MCF 10A (cell line): ENCODE data around the gene SLC25A34. TPM values are rescaled to one million over a fixed set of nuclear protein-coding genes. Genes with fewer than 3 reads are reported as not detected.

Source experiments
- BruUV-seq: library from RNA; stranded (reverse); fragments of 400-500 nt; replicated peaks from 2 replicates; lab custom pipeline; 2021; lab: Mats Ljungman, UMichigan
- CTCF ChIA-PET: fragments of 300-600 bp; sonication (Branson Sonifier 250); formaldehyde crosslinking; extraction: SDS; loops from one replicate; lab custom pipeline; 2021; ENCODE audit warnings: antibody characterized with exemption, inconsistent platforms; lab: Yijun Ruan, JAX
- POLR2A ChIA-PET: fragments of 300-600, 350-650 bp; sonication (Branson Sonifier 250); formaldehyde crosslinking; extraction: SDS; loops from one replicate; lab custom pipeline; 2020; ENCODE audit warnings: antibody characterized with exemption, inconsistent platforms; lab: Yijun Ruan, JAX
- DNase-seq: peaks from one replicate; pipeline ENCODE4 v3.0.0-alpha.2; 2018; ENCODE audit not compliant: unreplicated experiment
- H3K27ac Mint-ChIP-seq: one replicate; pipeline ENCODE4 v1.8.0; 2022; ENCODE audit warnings: mild to moderate bottlenecking, low read depth, mixed read lengths; ENCODE audit not compliant: unreplicated experiment
- H3K27me3 Mint-ChIP-seq: one replicate; pipeline ENCODE4 v1.8.0; 2022; ENCODE audit warnings: mixed read lengths; ENCODE audit not compliant: insufficient read depth, unreplicated experiment
- H3K36me3 Mint-ChIP-seq: one replicate; pipeline ENCODE4 v1.8.0; 2022; ENCODE audit warnings: mild to moderate bottlenecking, moderate library complexity, mixed read lengths; ENCODE audit not compliant: insufficient read depth, unreplicated experiment
- H3K4me1 Mint-ChIP-seq: one replicate; pipeline ENCODE4 v1.8.0; 2022; ENCODE audit warnings: mixed read lengths; ENCODE audit not compliant: insufficient read depth, unreplicated experiment
- H3K4me3 Mint-ChIP-seq: one replicate; pipeline ENCODE4 v1.8.0; 2022; ENCODE audit warnings: mild to moderate bottlenecking, moderate library complexity, mixed read lengths; ENCODE audit not compliant: unreplicated experiment
- H3K9me3 Mint-ChIP-seq: one replicate; pipeline ENCODE4 v1.8.0; 2022; ENCODE audit warnings: mixed read lengths; ENCODE audit not compliant: unreplicated experiment
- intact Hi-C: fragments of 100-400 bp; cut with micrococcal nuclease; formaldehyde crosslinking; loops from 2 replicates; pipeline ENCODE4 v1.14.1; 2022
- total RNA-seq: library from RNA; stranded (reverse); gene quantifications from 2 replicates; pipeline ENCODE4 v1.2.3, GENCODE V29; 2022
- TF ChIP-seq, protein P1 (sequence below): fragments of 200-600 bp; IDR thresholded peaks from one replicate; pipeline ENCODE4 v1.8.0; 2022; ENCODE audit warnings: antibody characterized with exemption, mild to moderate bottlenecking; ENCODE audit not compliant: unreplicated experiment

The SLC25A34 gene
- total RNA-seq, 1 experiment from 2014 or later: 0.79 TPM

DNA sequence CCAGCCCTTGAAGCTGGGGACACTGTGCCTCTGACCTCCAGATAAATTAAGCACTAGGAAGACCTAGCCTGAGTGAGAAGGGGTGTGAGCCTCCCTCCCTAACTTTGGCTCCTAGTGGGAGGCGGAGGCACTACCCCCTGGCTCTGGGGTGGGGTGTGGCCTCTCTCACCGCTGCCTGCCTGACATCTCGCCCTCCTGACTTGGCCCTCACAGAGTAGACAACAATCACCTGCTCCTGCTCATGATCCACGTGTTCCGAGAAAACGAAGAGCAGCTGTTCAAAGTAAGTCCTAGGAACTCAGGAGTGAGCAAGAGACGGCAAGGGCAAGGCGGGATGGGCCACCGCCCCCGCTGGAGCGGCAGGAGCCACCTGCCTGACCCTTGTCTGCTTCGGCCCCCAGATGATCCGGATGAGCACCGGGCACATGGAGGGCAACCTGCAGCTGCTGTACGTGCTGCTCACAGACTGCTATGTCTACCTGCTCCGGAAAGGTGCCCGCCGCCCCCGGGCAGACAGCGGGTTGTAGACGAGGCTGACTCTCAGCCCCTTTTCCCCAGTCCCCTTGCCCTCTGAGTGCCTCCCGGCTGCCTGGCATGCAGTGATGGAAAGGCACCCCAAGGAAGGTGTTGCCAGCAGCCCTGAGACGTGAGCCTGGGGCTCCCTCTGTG is 8.1 kb upstream of the SLC25A34 start:
- BruUV-seq: no TSS peak
- Mint-ChIP-seq H3K4me3 (no peak overlapping the region), H3K36me3 (peaks cover 62% of the 10 kb centered on the region), H3K4me1 (no peaks in the 10 kb centered on the region), H3K27me3 (no peaks in the 10 kb centered on the region), H3K9me3 (no peaks in the 10 kb centered on the region), H3K27ac (no peak overlapping the region)
- TF ChIP-seq, protein P1, sequence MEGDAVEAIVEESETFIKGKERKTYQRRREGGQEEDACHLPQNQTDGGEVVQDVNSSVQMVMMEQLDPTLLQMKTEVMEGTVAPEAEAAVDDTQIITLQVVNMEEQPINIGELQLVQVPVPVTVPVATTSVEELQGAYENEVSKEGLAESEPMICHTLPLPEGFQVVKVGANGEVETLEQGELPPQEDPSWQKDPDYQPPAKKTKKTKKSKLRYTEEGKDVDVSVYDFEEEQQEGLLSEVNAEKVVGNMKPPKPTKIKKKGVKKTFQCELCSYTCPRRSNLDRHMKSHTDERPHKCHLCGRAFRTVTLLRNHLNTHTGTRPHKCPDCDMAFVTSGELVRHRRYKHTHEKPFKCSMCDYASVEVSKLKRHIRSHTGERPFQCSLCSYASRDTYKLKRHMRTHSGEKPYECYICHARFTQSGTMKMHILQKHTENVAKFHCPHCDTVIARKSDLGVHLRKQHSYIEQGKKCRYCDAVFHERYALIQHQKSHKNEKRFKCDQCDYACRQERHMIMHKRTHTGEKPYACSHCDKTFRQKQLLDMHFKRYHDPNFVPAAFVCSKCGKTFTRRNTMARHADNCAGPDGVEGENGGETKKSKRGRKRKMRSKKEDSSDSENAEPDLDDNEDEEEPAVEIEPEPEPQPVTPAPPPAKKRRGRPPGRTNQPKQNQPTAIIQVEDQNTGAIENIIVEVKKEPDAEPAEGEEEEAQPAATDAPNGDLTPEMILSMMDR: no peak
- no peak for DNase-seq
- intact Hi-C loops: no loop called here
- ChIA-PET CTCF (interaction anchor here (0.6 to 1.1 kb wide), 3 partner anchors 13 to 281 kb away, joined by 3 to 5 read pairs (median 3); no protein-coding TSS in a partner anchor), POLR2A (interaction anchor here (0.7 kb wide), 1 partner anchor 97 kb away, joined by 3 read pairs; no protein-coding TSS in a partner anchor)

DNA sequence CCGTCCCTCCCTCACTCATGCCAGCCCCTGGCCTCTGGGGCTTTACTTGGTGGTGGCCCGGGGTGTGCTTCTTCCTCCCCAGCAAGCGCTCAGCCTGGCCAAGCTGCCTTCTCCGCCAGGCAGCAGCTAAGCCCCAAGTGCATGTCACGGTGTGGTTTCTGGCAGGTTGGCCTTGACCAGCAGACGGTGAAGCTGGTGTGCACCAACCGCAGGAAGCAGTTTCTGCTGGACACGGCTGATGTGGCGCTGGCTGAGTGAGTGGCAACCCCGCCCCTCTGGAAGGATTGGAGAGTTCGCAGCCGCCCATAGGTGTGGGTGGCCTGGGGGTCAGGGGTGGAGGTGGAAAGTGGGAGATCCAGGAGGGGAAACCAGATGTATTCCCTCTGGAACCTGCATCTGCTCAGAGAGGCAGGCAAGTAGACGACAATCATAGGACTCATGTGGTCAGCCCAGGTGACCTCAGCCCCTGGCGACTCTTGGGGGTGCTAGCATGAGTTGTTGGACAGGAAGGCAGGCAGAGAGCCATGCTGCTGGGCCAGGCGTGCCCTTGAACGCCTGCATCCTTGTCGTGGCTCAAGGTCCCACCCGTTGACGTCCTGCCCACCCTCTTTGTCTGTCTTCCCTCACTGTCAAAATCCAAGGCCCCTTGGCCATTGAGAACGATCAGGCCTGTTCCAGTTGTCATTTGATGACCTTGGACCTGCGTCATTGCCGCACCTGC is 7.0 kb upstream of the SLC25A34 start:
- Mint-ChIP-seq H3K4me1 (no peaks in the 10 kb centered on the region), H3K27ac (no peak overlapping the region), H3K36me3 (peaks cover 56% of the 10 kb centered on the region), H3K9me3 (no peaks in the 10 kb centered on the region), H3K4me3 (no peak overlapping the region), H3K27me3 (no peaks in the 10 kb centered on the region)
- TF ChIP-seq, protein P1: no peak
- BruUV-seq: no TSS peak
- POLR2A ChIA-PET: interaction anchor here (0.5 to 0.6 kb wide), 3 partner anchors 9 to 202 kb away, joined by 3 to 4 read pairs (median 3); partner anchors contain the start of gene DNAJC16
- intact Hi-C loops: no loop called here
- CTCF ChIA-PET: no interaction called here
- no peak for DNase-seq

DNA sequence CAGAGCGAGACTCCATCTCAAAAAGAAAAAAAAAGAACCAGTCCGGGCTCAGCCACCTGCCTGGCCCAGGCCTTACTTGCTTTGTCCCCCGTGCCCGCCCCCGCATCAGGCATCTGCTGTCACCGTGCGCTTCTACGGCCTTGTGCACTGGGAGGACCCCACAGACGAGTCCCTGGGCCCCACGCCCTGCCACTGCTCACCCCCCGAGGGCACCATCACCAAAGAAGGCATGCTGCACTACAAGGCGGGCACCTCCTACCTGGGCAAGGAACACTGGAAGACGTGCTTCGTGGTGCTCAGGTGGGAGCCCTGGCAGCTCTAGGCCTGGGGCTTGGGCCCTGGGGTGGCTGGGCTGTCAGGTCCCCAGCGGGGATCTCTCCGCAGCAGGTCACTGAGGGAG is 5.6 kb upstream of the SLC25A34 start:
- Mint-ChIP-seq H3K27me3 (no peaks in the 10 kb centered on the region), H3K9me3 (no peaks in the 10 kb centered on the region), H3K36me3 (peaks cover 52% of the 10 kb centered on the region), H3K4me1 (no peaks in the 10 kb centered on the region), H3K27ac (no peak overlapping the region), H3K4me3 (no peak overlapping the region)
- DNase-seq: no peak
- no TSS peak for BruUV-seq
- intact Hi-C loops: no loop called here
- ChIA-PET CTCF (interaction anchor here (0.6 kb wide), 1 partner anchor 58 kb away, joined by 3 read pairs; no protein-coding TSS in a partner anchor), POLR2A (interaction anchor here (0.6 kb wide), 1 partner anchor 1781 kb away, joined by 3 read pairs; no protein-coding TSS in a partner anchor)
- TF ChIP-seq, protein P1: no peak

DNA sequence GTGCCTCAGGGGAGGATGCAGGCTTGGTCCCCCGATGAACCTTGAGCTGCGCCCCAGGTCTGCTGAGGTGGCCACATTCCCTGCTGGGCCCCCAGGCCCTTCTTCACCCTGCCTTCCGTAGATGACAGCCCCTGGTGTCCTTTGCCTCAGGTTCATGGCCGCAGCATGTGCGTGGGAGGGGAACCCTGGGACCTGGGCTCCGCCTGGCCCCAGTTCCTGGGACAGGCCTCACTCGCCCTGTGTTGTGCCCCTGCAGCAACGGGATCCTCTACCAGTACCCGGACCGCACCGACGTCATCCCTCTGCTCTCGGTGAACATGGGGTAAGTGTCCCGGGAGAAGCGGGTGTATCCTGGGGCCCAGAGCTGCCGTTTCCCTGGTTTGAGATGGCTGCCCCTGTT is 5.1 kb upstream of the SLC25A34 start:
- H3K27me3 Mint-ChIP-seq: no peaks in the 10 kb centered on the region
- H3K9me3 Mint-ChIP-seq: no peaks in the 10 kb centered on the region
- peaks cover 52% of the 10 kb centered on the region for H3K36me3 Mint-ChIP-seq
- no peaks in the 10 kb centered on the region for H3K4me1 Mint-ChIP-seq
- no peak overlapping the region for H3K4me3 Mint-ChIP-seq
- DNase-seq: no peak
- TF ChIP-seq, protein P1: no peak
- ChIA-PET CTCF (interaction anchor here (0.6 to 2.3 kb wide), 2 partner anchors 10 to 58 kb away, joined by 3 to 17 read pairs; no protein-coding TSS in a partner anchor), POLR2A (interaction anchor here (0.6 kb wide), 1 partner anchor 1782 kb away, joined by 3 read pairs; no protein-coding TSS in a partner anchor)
- BruUV-seq: no TSS peak
- H3K27ac Mint-ChIP-seq: no peak overlapping the region
- intact Hi-C loops: no loop called here
